MM.1S (cell line): ENCODE measurements around the gene DTX4.

Source experiments
- CTCF ChIP-seq: fragments of 300-600 bp; sonication (generic); IDR thresholded peaks from 2 replicates; pipeline ENCODE4 v1.5.1; 2016; ENCODE audit warnings: antibody characterized with exemption, low read length, mixed read lengths
- EZH2 ChIP-seq: fragments of 300-600 bp; sonication (generic); optimal IDR thresholded peaks from 2 replicates; pipeline ENCODE3; 2017; ENCODE audit warnings: low read depth, mild to moderate bottlenecking, antibody characterized with exemption, low read length, mixed read lengths
- EZH2phosphoT487 ChIP-seq: fragments of 300-600 bp; sonication (generic); IDR thresholded peaks from 2 replicates; pipeline ENCODE4 v1.6.1; 2018; ENCODE audit warnings: antibody characterized with exemption, low read length

- no peak for TF ChIP-seq CTCF
- TF ChIP-seq EZH2: no peak
- TF ChIP-seq EZH2phosphoT487: no peak
Observed at GRCh38 chr11:59185386-59185945, 13.5 kb downstream of the DTX4 start.
